GM18517 (cell line): Measurements from ENCODE around the gene HAL.

Experiments used
- ATAC-seq: cut with Tn5 transposase; IDR thresholded peaks from one replicate; pipeline ENCODE4 v1.9.1; 2021; ENCODE audit warnings: mild to moderate bottlenecking, moderate library complexity; ENCODE audit not compliant: unreplicated experiment

The HAL gene

GRCh38 chr12:95942524-95943329, 53.4 kb downstream of the HAL start, which contains the start of gene CCDC38:
Gene CCDC38, minus strand, starts transcription at chr12:95942614. Its CDS starts 6,105 bp downstream, at chr12:95936509.
- ATAC-seq: peak; percentile 98

GRCh38 chr12:95942101-95942523, 54.0 kb downstream of the HAL start:
- ATAC-seq: no peak

- ATAC-seq: no peak
Measured at GRCh38 chr12:95940514-95940913, 55.6 kb downstream of the HAL start.
